HEK293 (cell line): ENCODE data around the gene TMEM63A.

Source experiments
- CTCF ChIP-seq: fragments of 450-650 bp; formaldehyde crosslinking; IDR thresholded peaks from 2 replicates; pipeline ENCODE4 v1.5.1; 2016; ENCODE audit warnings: missing biosample characterization, missing genetic modification characterization
- GLI4 ChIP-seq: fragments of 450-650 bp; formaldehyde crosslinking; IDR thresholded peaks from 2 replicates; pipeline ENCODE4 v1.5.1; 2016; ENCODE audit warnings: missing biosample characterization, missing genetic modification characterization
- SALL2 ChIP-seq: fragments of 450-650 bp; formaldehyde crosslinking; IDR thresholded peaks from 2 replicates; pipeline ENCODE4 v1.5.0; 2017; ENCODE audit warnings: missing biosample characterization, mild to moderate bottlenecking, missing genetic modification characterization, borderline replicate concordance
- ZBTB17 ChIP-seq: fragments of 450-650 bp; formaldehyde crosslinking; IDR thresholded peaks from 2 replicates; pipeline ENCODE4 v1.5.1; 2016; ENCODE audit warnings: missing biosample characterization, missing genetic modification characterization
- ZBTB20 ChIP-seq: fragments of 450-650 bp; formaldehyde crosslinking; IDR thresholded peaks from 2 replicates; pipeline ENCODE4 v1.5.1; 2016; ENCODE audit warnings: missing biosample characterization, missing genetic modification characterization
- ZBTB21 ChIP-seq: fragments of 450-650 bp; formaldehyde crosslinking; IDR thresholded peaks from 2 replicates; pipeline ENCODE4 v1.5.1; 2017; ENCODE audit warnings: missing biosample characterization, missing genetic modification characterization
- ZBTB26 ChIP-seq: fragments of 450-650 bp; formaldehyde crosslinking; optimal IDR thresholded peaks from 2 replicates; pipeline ENCODE3; 2016; ENCODE audit warnings: missing biosample characterization, mild to moderate bottlenecking, missing genetic modification characterization
- ZFP3 ChIP-seq: fragments of 450-650 bp; formaldehyde crosslinking; IDR thresholded peaks from 2 replicates; pipeline ENCODE4 v1.5.1; 2016; ENCODE audit warnings: low read depth, missing biosample characterization, missing genetic modification characterization
- ZNF24 ChIP-seq: fragments of 450-650 bp; formaldehyde crosslinking; IDR thresholded peaks from 2 replicates; pipeline ENCODE4 v1.5.1; 2016; ENCODE audit warnings: missing biosample characterization, missing genetic modification characterization
- ZNF274 ChIP-seq, 2 experiments: fragments of 200-500 bp in 1 of 2; fragments of 450-650 bp in 1 of 2; sonication (Bioruptor generic) in 1 of 2; formaldehyde crosslinking in 1 of 2; IDR thresholded peaks; 2 replicates each; pipeline versions ENCODE4 v1.5.1 to v1.6.1; 2014 to 2016; ENCODE audit warnings: borderline replicate concordance in 1 of 2, inconsistent platforms in 1 of 2, low read length in 1 of 2, missing biosample characterization in 1 of 2, missing genetic modification characterization in 1 of 2
- ZNF335 ChIP-seq: fragments of 450-650 bp; formaldehyde crosslinking; conservative IDR thresholded peaks from 2 replicates; pipeline ENCODE4 v1.5.1; 2016; ENCODE audit warnings: missing biosample characterization, missing genetic modification characterization
- ZNF664 ChIP-seq: fragments of 450-650 bp; formaldehyde crosslinking; IDR thresholded peaks from 2 replicates; pipeline ENCODE4 v1.5.1; 2016; ENCODE audit warnings: missing biosample characterization, missing genetic modification characterization
- TF ChIP-seq, protein P1 (sequence below): fragments of 450-650 bp; formaldehyde crosslinking; IDR thresholded peaks from 2 replicates; pipeline ENCODE4 v1.5.1; 2016; ENCODE audit warnings: missing biosample characterization, missing genetic modification characterization

- TF ChIP-seq CTCF (no peak), ZBTB20 (tag by site-specific recombination) (no peak), ZBTB21 (tag by site-specific recombination) (no peak), ZBTB26 (tag by site-specific recombination) (no peak), ZNF664 (tag by site-specific recombination) (no peak), GLI4 (no peak), ZNF335 (tag by site-specific recombination) (no peak), ZFP3 (no peak), ZBTB17 (tag by site-specific recombination) (peak; percentile 71), ZNF274 (IDR thresholded peaks at IDR 0.05; ENCODE audit: low read length) (no peak), ZNF274 (tag by site-specific recombination; IDR thresholded peaks at IDR 0.05; ENCODE audit: borderline replicate concordance) (no peak), ZNF24 (tag by site-specific recombination) (0 out of 2 replicates have a peak, but pooled peaks have one; percentile 30), SALL2 (tag by site-specific recombination) (no peak)
- TF ChIP-seq, protein P1, sequence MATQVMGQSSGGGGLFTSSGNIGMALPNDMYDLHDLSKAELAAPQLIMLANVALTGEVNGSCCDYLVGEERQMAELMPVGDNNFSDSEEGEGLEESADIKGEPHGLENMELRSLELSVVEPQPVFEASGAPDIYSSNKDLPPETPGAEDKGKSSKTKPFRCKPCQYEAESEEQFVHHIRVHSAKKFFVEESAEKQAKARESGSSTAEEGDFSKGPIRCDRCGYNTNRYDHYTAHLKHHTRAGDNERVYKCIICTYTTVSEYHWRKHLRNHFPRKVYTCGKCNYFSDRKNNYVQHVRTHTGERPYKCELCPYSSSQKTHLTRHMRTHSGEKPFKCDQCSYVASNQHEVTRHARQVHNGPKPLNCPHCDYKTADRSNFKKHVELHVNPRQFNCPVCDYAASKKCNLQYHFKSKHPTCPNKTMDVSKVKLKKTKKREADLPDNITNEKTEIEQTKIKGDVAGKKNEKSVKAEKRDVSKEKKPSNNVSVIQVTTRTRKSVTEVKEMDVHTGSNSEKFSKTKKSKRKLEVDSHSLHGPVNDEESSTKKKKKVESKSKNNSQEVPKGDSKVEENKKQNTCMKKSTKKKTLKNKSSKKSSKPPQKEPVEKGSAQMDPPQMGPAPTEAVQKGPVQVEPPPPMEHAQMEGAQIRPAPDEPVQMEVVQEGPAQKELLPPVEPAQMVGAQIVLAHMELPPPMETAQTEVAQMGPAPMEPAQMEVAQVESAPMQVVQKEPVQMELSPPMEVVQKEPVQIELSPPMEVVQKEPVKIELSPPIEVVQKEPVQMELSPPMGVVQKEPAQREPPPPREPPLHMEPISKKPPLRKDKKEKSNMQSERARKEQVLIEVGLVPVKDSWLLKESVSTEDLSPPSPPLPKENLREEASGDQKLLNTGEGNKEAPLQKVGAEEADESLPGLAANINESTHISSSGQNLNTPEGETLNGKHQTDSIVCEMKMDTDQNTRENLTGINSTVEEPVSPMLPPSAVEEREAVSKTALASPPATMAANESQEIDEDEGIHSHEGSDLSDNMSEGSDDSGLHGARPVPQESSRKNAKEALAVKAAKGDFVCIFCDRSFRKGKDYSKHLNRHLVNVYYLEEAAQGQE (tag by site-specific recombination) = no peak
Observed at GRCh38 chr1:225834417-225835329, 47.5 kb downstream of the TMEM63A start.
